ENCODE measurements around the gene MBP. TPM values are rescaled to one million over a fixed set of nuclear protein-coding genes. Genes with fewer than 3 reads are reported as not detected.

Gene MBP
- total and polyA plus RNA-seq, 2 of the 13 experiments (the other 11 are each of a cell fraction or from before 2014, with no cell fraction given), result 5.0 to 8.5 TPM

GRCh38 chr18:77055429-77056300 lies 76.9 kb downstream of the MBP start:
- CTCF ChIA-PET (ENCODE audit: low intra/inter-chr PET ratio, low total read pairs), result interaction anchor here (1.5 to 3.0 kb wide), 2 partner anchors 56 to 181 kb away, joined by 5 to 16 read pairs; no protein-coding TSS in a partner anchor
- no peak for TF ChIP-seq ZNF101 (CRISPR knock-in tag; IDR thresholded peaks at IDR 0.05; ENCODE audit: borderline replicate concordance, low read depth)
- TF ChIP-seq ZFP82 (CRISPR knock-in tag; IDR thresholded peaks at IDR 0.05; ENCODE audit: borderline replicate concordance), result no peak
- no peak for TF ChIP-seq ZNF562 (CRISPR knock-in tag; IDR thresholded peaks at IDR 0.05; ENCODE audit: borderline replicate concordance)
- peak; percentile 63; the same call in 1 of the 2 replicates for TF ChIP-seq TFAP4 (IDR thresholded peaks at IDR 0.05; ENCODE audit: borderline replicate concordance, low read depth)
- peak; percentile 22; the same call in 1 of the 2 replicates for TF ChIP-seq GABPB1 (CRISPR knock-in tag; IDR thresholded peaks at IDR 0.05)
- no peak for TF ChIP-seq ZNF597 (CRISPR knock-in tag; IDR thresholded peaks at IDR 0.05)
- TF ChIP-seq SOX6 (IDR thresholded peaks at IDR 0.05), result no peak
- TF ChIP-seq SOX6 (CRISPR knock-in tag; IDR thresholded peaks at IDR 0.05), result no peak
- no peak for TF ChIP-seq ZFP37 (CRISPR knock-in tag; IDR thresholded peaks at IDR 0.05; ENCODE audit: borderline replicate concordance)
- no peak for TF ChIP-seq ZNF709 (CRISPR knock-in tag; IDR thresholded peaks at IDR 0.05)
- 0 out of 2 replicates have a peak, but pooled peaks have one; percentile 21 for TF ChIP-seq ZBTB38 (CRISPR knock-in tag; IDR thresholded peaks at IDR 0.05)
- no peak for TF ChIP-seq ZNF12 (CRISPR knock-in tag; IDR thresholded peaks at IDR 0.05)
- peak; percentile 34; the same call in 1 of the 2 replicates for TF ChIP-seq RARA (CRISPR knock-in tag; IDR thresholded peaks at IDR 0.05)
- no peak for TF ChIP-seq ZNF333 (CRISPR knock-in tag; IDR thresholded peaks at IDR 0.05; ENCODE audit: borderline replicate concordance)
- TF ChIP-seq KMT2A (CRISPR knock-in tag; IDR thresholded peaks at IDR 0.05), result no peak
- no peak for TF ChIP-seq ZNF276 (CRISPR knock-in tag; IDR thresholded peaks at IDR 0.05; ENCODE audit: low read depth)
- TF ChIP-seq ZNF557 (CRISPR knock-in tag; IDR thresholded peaks at IDR 0.05), result no peak
- no peak for TF ChIP-seq HOMEZ (CRISPR knock-in tag; IDR thresholded peaks at IDR 0.05; ENCODE audit: low read depth)
- FAIRE-seq, result no peak
- Histone ChIP-seq H3K27ac (ENCODE audit: extremely low read length, insufficient read depth, low read length) (peak overlapping the region; percentile 72), H4K20me1 (ENCODE audit: insufficient read depth, low read length) (no peaks in the 10 kb centered on the region), H3K27me3 (ENCODE audit: control insufficient read depth in 1 of 2, insufficient read depth in 2 of 2, low read length in 2 of 2) (no peaks in the 10 kb centered on the region), H3K79me2 (ENCODE audit: insufficient read depth, low read length) (no peaks in the 10 kb centered on the region), H3K36me3 (replicated peaks in 1 of 2; ENCODE audit: control insufficient read depth in 1 of 2, insufficient read depth in 2 of 2, low read length in 2 of 2) (no peaks in the 10 kb centered on the region), H2AFZ (ENCODE audit: low read length) (no peak overlapping the region), H3K4me1 (ENCODE audit: insufficient read depth, low read length) (peaks cover 43% of the 10 kb centered on the region), H3K9ac (ENCODE audit: insufficient read depth, low read depth, low read length) (peak overlapping the region; percentile 61), H3K4me3 (replicated peaks in 1 of 3; ENCODE audit: insufficient read depth in 1 of 3, low read depth in 2 of 3, low read length in 3 of 3) (peak overlapping the region in 1 of 3 experiments; percentile 65; a peak in 2 of 6 replicates), H3K9me3 (ENCODE audit: low read length) (no peaks in the 10 kb centered on the region), H3K4me2 (ENCODE audit: low read depth, low read length) (peak overlapping the region; percentile 94)
- intact Hi-C loops (cut with micrococcal nuclease; ENCODE audit: unreplicated experiment) (loop anchor here (1.0 to 5.0 kb wide), 3 partner anchors 55 to 253 kb away; partner anchors contain the start of gene MBP), in situ Hi-C loops (cut with HindIII; ENCODE audit: extremely low pct_ligation_motif_present, low pct_unique_long_range_greater_than_20kb) (no loop called here)
- no peak for DNase-seq (ENCODE audit: low spot score)
- WGBS (ENCODE audit: low lambda C conversion rate), result 74% methylated on average over 9 of the region's 15 CpGs
- ATAC-seq, result 0 out of 3 replicates have a peak, but pooled peaks have one; percentile 2
- POLR2A ChIA-PET, result interaction anchor here (0.6 to 1.3 kb wide), 2 partner anchors 62 to 605 kb away, joined by 3 read pairs; no protein-coding TSS in a partner anchor
- no TSS peak for BruUV-seq (replicated peaks)

All from HepG2 (cell line).